Bone marrow (tissue), 2 donors: Measurements from ENCODE around the gene SDCCAG8.

Experiments used
- DNase-seq, 2 donors: peaks; one replicate each; lab custom pipeline; 2025; lab: John Stamatoyannopoulos, UW

Gene SDCCAG8

GRCh38 chr1:243455760-243456651, 200.2 kb downstream of the SDCCAG8 start:
- no peak for DNase-seq

GRCh38 chr1:243457363-243457982, 201.6 kb downstream of the SDCCAG8 start:
- DNase-seq, result no peak

- peak in 1 of 2 donors; percentile 83 for DNase-seq
These were observed 203.2 kb downstream of the SDCCAG8 start for GRCh38 chr1:243459059-243459458.

DNA sequence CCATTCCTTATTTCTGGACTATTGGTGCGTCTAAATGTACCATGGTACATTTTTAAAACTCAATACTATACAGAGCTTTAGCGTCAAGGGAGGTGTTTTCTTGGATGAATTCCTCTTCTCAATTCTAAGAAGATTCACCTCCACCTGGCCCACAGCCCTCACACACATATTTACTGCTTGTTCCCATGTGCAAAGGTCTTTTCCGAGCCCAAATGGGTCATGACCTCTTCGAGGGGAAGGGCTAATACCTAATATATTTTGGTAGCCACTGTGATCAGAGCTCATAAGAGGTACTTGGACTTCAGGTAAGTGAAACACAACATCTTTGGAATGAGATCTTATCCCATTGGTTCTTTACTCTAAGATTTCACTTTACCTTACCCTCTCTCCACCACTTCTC, 205.9 kb downstream of the SDCCAG8 start:
- DNase-seq, result no peak

GRCh38 chr1:243462929-243463697, 207.3 kb downstream of the SDCCAG8 start:
- no peak for DNase-seq

DNA sequence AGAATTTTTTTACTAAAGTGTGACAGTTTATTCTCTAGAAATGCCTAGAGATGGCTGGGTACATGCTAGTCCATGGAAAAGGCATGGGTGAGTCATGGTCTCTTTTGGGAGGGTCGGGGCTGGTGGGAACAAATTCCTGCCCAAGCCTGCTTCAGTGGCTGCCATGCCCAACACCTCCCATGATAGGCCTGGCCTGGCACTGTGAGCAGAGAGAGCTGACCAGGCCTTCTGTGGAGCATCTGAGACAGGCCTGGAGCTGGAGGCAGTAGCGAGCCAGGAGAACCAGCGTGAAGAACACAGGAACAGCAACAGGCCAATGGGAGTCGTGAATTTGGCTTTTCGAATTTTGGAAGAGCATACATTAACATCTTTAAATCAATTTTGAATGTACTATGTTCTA, 209.2 kb downstream of the SDCCAG8 start:
- no peak for DNase-seq

DNA sequence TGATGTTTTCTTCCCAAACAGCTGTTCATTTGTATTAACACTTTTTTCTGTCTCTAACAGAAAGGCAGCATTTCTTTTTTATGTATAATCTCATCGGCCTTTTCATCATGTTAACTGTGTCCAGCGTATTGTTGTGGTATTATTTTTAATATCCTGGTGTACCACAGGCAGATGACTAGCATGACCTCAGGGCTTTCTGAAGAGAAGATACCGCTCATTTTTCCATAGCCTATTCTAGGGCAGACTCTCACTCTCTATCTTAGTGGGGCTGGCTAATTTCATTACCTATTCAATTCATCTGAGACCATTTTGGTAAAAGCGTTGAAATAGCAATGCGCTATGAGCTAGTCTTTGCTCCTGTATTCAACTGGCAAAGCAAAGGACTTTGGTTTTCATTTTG, 209.9 kb downstream of the SDCCAG8 start:
- DNase-seq, result no peak

- no peak for DNase-seq
These were observed 213.7 kb downstream of the SDCCAG8 start for GRCh38 chr1:243469497-243469896.

DNA sequence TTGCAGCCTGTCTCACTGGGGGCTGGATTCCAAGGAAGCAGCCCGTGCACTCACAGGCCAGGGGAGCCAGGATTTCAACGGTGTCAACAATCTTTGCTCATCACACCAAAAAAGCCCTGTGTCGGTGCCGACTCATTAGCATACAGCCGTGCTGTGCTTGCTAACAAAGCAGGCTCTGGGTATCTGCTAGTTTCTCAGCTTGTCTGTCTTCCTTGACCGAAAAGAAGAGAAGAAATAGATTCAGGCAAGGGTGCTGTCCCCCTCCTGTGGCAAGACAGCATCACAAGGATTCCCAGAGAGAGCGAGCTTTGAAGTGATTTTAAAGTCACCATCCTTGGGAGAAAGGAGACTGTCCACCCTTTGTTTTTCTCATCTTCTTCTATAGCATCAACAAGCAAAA, 214.7 kb downstream of the SDCCAG8 start:
- DNase-seq, result no peak

DNA sequence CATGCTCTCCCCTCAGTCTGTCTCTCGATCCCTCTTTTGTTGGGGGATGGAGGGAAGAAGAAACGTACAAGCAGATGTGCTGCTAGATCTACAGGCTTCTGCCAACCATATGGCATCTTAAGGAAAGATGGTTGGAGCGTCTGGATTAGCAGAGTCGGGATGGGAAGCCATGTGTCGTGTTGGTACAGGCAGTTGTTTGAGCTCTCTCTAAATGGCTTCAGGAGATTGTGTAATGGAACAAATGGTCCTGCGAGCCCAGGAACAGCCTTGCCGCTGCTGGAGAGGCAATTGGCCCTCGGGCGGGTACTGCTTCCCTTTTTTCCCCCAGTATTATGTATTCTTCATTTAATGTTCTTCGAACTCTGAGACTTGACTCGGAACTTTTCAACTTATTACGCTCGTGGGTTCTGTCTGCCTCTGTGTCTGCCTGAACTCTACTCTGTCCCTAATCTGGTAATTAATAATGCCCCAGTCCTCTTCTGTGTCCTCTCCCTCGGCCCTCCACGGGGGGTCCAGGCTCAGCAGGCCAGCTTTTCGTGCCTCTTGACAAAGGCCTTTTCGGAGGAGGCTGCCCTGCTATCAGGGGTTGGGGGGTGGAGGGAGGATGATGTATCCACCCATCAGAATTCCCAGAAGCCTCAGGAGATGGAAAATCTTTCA, 215.3 kb downstream of the SDCCAG8 start:
- no peak for DNase-seq

- DNase-seq, result no peak
These were observed 216.2 kb downstream of the SDCCAG8 start for GRCh38 chr1:243471754-243472745.

DNA sequence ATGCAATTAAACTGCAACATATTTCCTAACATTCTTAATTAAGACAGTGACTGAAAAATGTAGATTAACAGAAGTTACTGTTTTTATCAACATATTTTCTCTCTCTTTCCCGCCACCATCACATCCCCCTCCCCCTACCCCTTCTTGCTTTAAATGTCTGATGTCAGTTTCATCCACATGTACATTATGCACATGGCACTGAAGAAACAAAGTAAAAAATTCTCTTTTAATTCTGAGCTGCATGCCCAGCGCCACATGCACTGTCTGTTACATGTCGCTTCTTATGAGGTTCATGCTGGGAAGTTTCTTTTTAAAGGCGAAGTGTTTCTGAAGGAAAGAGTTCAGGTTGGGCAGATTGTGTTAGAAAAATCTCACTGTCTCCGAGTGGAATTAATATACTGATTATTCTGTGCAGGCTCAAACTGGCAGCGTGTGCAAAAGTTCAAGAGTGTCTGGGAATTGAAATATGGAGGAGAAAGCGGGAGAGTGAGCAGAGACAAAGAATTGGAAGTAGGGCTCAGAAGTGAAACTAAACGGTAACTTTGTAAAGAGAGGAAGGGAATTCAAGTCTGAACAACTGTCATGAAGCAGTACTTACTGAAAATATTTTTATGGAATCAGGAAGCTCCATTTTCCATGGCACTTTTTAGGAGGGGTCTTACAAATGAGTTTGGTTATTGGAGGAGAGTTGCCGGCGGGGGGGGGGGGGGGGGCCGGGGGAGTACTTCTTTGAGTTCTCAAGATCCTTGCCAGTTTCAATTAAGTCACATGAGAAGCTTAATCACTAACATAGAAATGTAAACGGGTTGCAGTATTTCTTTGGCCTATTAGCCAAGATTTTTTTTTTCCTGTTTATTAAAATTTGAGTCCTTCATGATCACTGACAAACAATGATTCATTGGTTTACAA, 217.6 kb downstream of the SDCCAG8 start:
- peak in 1 of 2 donors; percentile 63 for DNase-seq

- DNase-seq, result no peak
These were observed 218.5 kb downstream of the SDCCAG8 start for GRCh38 chr1:243474136-243474881.

DNA sequence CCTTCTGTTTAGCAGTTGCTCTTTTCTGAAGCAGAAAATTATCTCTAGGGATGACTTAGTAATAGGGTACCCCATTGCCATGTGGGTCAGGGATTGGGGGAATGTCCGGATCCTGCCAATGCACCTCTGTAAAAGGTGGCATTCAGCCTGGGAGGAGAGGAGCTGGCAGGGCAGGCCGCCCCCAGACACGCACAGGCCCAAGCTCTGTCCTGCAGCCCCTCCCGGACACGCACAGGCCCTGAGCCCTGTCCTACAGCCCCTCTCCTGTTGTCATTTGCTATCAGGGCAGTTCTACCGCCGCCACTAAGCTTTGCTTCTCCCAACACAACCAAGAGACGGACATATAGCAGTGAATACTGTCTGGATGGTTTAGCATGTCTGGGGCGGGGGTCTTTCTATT, 219.1 kb downstream of the SDCCAG8 start:
- no peak for DNase-seq

DNA sequence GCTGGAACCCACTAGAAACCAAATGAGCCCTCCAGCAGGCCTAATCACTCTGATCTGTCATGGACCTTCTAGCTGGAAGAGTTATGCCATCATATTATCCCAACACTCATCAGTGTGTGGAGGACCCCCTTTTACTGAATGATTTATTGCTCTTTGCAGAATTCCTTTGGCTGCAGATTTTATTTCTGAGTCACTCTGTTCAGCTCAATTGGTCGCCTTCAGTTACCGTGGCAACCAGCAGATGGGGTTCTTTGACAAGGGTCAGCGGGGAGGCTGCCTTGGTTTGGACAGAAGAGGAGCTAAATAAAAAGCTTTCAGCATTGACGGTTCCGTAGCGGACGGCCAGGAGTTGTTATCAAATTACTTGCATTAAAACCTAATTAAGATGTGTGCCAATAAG, 220.1 kb downstream of the SDCCAG8 start:
- DNase-seq, result no peak

DNA sequence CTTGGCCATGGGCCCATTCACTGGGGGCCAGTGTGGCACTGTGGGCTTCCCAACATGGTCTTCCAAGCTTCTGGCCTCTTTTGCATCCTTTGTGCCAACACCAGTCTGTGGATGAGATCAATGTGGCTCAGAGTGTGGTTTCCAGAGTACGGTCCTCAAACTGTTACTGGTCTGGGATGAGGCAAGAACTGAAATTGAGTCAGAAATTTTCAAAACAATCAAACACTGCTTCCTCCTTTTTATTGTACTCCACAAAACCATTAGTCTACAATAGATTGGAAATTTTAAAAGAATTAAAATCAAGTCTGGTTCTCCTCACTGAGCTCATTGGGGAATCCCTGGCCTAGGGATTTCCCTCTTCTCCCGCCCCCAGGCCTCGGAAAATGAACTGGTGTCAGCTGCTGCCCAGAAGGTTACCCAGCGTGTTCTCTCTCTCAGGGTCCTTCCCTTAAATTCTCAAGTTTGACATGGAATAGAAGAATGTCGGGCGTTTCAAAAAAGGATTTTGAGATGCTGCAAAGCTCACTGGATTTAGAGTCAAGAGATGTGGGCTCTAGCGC, 222.0 kb downstream of the SDCCAG8 start:
- DNase-seq, result no peak

DNA sequence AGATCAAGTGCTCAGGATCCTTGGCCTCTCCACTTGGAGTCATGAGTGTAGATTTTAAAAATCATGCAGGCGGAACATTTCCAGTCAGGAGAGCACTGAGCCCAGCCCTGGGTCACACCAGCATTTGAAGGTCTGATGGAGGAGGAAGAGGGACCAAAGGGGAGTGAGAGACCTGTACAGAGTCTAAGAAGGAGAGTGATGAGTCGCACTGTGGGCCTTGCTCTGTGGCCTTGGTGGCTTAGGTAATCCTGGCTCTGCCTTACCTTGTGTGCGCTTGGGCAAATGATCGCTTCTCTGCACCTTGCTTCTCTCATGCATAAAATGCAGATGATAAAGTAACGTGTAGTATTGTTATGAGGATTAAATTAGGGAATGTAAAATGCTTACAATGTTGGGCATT, 225.3 kb downstream of the SDCCAG8 start:
- DNase-seq, result no peak

- no peak for DNase-seq
These were observed 226.5 kb downstream of the SDCCAG8 start for GRCh38 chr1:243482141-243483022.
